H1 (cell line): ENCODE results near the gene STK16. TPM values are rescaled to one million over a fixed set of nuclear protein-coding genes. Genes with fewer than 3 reads are reported as not detected.
A peak's percentile ranks its signal among the peaks of the same experiment; 100 is the strongest.

Experiments
- CTCF ChIA-PET: fragments of 300-600 bp; sonication (Branson Sonifier 250); formaldehyde crosslinking; loops from one replicate; lab custom pipeline; 2021; ENCODE audit not compliant: partially characterized antibody; lab: Charles Lee
- POLR2A ChIA-PET: fragments of 300-600 bp; sonication (Branson Sonifier 250); formaldehyde crosslinking; loops from one replicate; lab custom pipeline; 2021; ENCODE audit warnings: inconsistent platforms; ENCODE audit not compliant: partially characterized antibody; lab: Charles Lee
- DNase-seq, 2 experiments: peaks; one replicate each; pipeline versions ENCODE4 v3.0.0 to v3.0.0-alpha.2; 2010 to 2022; ENCODE audit warnings: low spot score in 2 of 2, low read depth in 1 of 2, mixed read lengths in 1 of 2
- FAIRE-seq: peaks from 2 replicates; lab custom pipeline; 2011; peaks lifted over from hg19 to GRCh38; lab: Jason Lieb, UNC
- H2AFZ ChIP-seq: 2 replicates; pipeline ENCODE4 v1.8.1; 2012; ENCODE audit warnings: low read length, inconsistent platforms
- H2AK5ac ChIP-seq: 2 replicates; pipeline ENCODE4 v1.6.1; 2013; ENCODE audit warnings: low read depth, low read length
- H2BK120ac ChIP-seq: replicated peaks from 2 replicates; pipeline ENCODE3; 2013; ENCODE audit warnings: low read depth, low read length, inconsistent platforms
- H2BK12ac ChIP-seq: 2 replicates; pipeline ENCODE4 v1.6.1; 2013; ENCODE audit warnings: low read depth, low read length
- H2BK15ac ChIP-seq: 2 replicates; pipeline ENCODE4 v1.6.1; 2013; ENCODE audit warnings: low read length
- H2BK20ac ChIP-seq: 2 replicates; pipeline ENCODE4 v1.6.1; 2013; ENCODE audit warnings: low read length
- H2BK5ac ChIP-seq: 2 replicates; pipeline ENCODE4 v1.6.1; 2013; ENCODE audit warnings: low read depth, low read length
- H3K14ac ChIP-seq: 2 replicates; pipeline ENCODE4 v1.6.1; 2013; ENCODE audit warnings: inconsistent platforms; ENCODE audit not compliant: insufficient read length
- H3K18ac ChIP-seq: 2 replicates; pipeline ENCODE4 v1.6.1; 2013; ENCODE audit warnings: low read length; ENCODE audit errors: extremely low read depth
- H3K23ac ChIP-seq: 2 replicates; pipeline ENCODE4 v1.6.1; 2013; ENCODE audit warnings: inconsistent platforms; ENCODE audit not compliant: insufficient read length
- H3K23me2 ChIP-seq: 2 replicates; pipeline ENCODE4 v1.6.1; 2013; ENCODE audit warnings: low read depth, low read length
- H3K27ac ChIP-seq: 2 replicates; pipeline ENCODE4 v1.6.1; 2011; ENCODE audit warnings: low read depth, low read length, inconsistent platforms
- H3K27me3 ChIP-seq, 4 experiments: replicated peaks in 1 of 4; 1 replicate in 1 of 4; 2 replicates in 3 of 4; pipeline versions ENCODE4 v1.6.1 to v1.8.1; 2011 to 2013; ENCODE audit warnings: low read length in 3 of 4, mild to moderate bottlenecking in 3 of 4, inconsistent platforms in 2 of 4, mixed read lengths in 2 of 4, moderate library complexity in 1 of 4; ENCODE audit not compliant: control insufficient read depth in 3 of 4, insufficient read depth in 3 of 4; ENCODE audit errors: extremely low read depth in 1 of 4
- H3K36me3 ChIP-seq, 4 experiments: 2 replicates each; pipeline versions ENCODE4 v1.6.1 to v1.8.1; 2011 to 2013; ENCODE audit warnings: mild to moderate bottlenecking in 4 of 4, low read length in 3 of 4, moderate library complexity in 2 of 4, control low read depth in 1 of 4, inconsistent platforms in 1 of 4; ENCODE audit not compliant: insufficient read depth in 4 of 4, control insufficient read depth in 2 of 4
- H3K4ac ChIP-seq: replicated peaks from 2 replicates; pipeline ENCODE3; 2013; ENCODE audit warnings: low read length, low read depth, mixed read lengths, inconsistent platforms; ENCODE audit not compliant: insufficient read length
- H3K4me1 ChIP-seq, 4 experiments: replicated peaks in 1 of 4; 1 replicate in 1 of 4; 2 replicates in 3 of 4; pipeline versions ENCODE4 v1.6.1 to v1.8.1; 2011 to 2013; ENCODE audit warnings: low read length in 3 of 4, inconsistent platforms in 2 of 4, mixed read lengths in 1 of 4; ENCODE audit not compliant: insufficient read depth in 4 of 4, control insufficient read depth in 3 of 4
- H3K4me2 ChIP-seq, 2 experiments: 2 replicates each; pipeline versions ENCODE4 v1.6.1 to v1.8.1; 2011 to 2013; ENCODE audit warnings: low read depth in 2 of 2, low read length in 2 of 2, control low read depth in 1 of 2, inconsistent platforms in 1 of 2, mild to moderate bottlenecking in 1 of 2; ENCODE audit not compliant: insufficient read depth in 1 of 2
- H3K4me3 ChIP-seq, 4 experiments: fragments of 200-600, 300-600 bp in 1 of 4; sonication (generic), shearing (Covaris generic), sonication (Bioruptor Twin) in 1 of 4; 2 replicates each; pipeline versions ENCODE4 v1.5.1 to v1.8.1; 2011 to 2016; ENCODE audit warnings: low read length in 4 of 4, low read depth in 3 of 4, control low read depth in 2 of 4, inconsistent platforms in 2 of 4, mild to moderate bottlenecking in 2 of 4, mixed read lengths in 1 of 4, moderate library complexity in 1 of 4; ENCODE audit not compliant: insufficient read depth in 2 of 4; ENCODE audit errors: extremely low read depth in 1 of 4
- H3K56ac ChIP-seq: replicated peaks from 2 replicates; pipeline ENCODE3; 2013; ENCODE audit warnings: low read depth, mild to moderate bottlenecking, mixed read lengths, low read length, inconsistent platforms; ENCODE audit not compliant: insufficient read length
- H3K79me1 ChIP-seq: 2 replicates; pipeline ENCODE4 v1.6.1; 2013; ENCODE audit warnings: low read depth, low read length, control low read depth
- H3K79me2 ChIP-seq, 2 experiments: 2 replicates each; pipeline versions ENCODE4 v1.6.1 to v1.8.1; 2012 to 2013; ENCODE audit warnings: low read length in 2 of 2, mild to moderate bottlenecking in 2 of 2, inconsistent platforms in 1 of 2; ENCODE audit not compliant: insufficient read depth in 2 of 2, control insufficient read depth in 1 of 2
- H3K9ac ChIP-seq, 4 experiments: replicated peaks in 1 of 4; 1 replicate in 1 of 4; 2 replicates in 3 of 4; pipeline versions ENCODE4 v1.6.1 to v1.8.1; 2011 to 2013; ENCODE audit warnings: low read depth in 3 of 4, low read length in 3 of 4, control low read depth in 2 of 4, mild to moderate bottlenecking in 2 of 4, moderate library complexity in 2 of 4, inconsistent platforms in 1 of 4; ENCODE audit errors: extremely low read depth in 1 of 4
- H3K9me3 ChIP-seq, 2 experiments: 2 replicates each; pipeline versions ENCODE4 v1.6.1 to v1.8.1; 2012 to 2013; ENCODE audit warnings: mild to moderate bottlenecking in 2 of 2, moderate library complexity in 2 of 2, control low read depth in 1 of 2, inconsistent platforms in 1 of 2, low read depth in 1 of 2, low read length in 1 of 2, mixed read lengths in 1 of 2; ENCODE audit not compliant: insufficient read depth in 2 of 2
- H4K20me1 ChIP-seq, 2 experiments: replicated peaks in 1 of 2; 2 replicates each; pipeline versions ENCODE3 to v1.8.1; 2011 to 2013; ENCODE audit warnings: inconsistent platforms in 2 of 2, low read length in 2 of 2, mild to moderate bottlenecking in 1 of 2; ENCODE audit not compliant: insufficient read depth in 2 of 2, control insufficient read depth in 1 of 2
- H4K5ac ChIP-seq: 2 replicates; pipeline ENCODE4 v1.6.1; 2013; ENCODE audit warnings: low read length, low read depth, mixed read lengths, inconsistent platforms; ENCODE audit not compliant: insufficient read length
- H4K8ac ChIP-seq: 2 replicates; pipeline ENCODE4 v1.8.0; 2013; ENCODE audit warnings: mild to moderate bottlenecking, moderate library complexity, low read length, inconsistent platforms; ENCODE audit not compliant: insufficient read depth; ENCODE audit errors: extremely low read depth
- H4K91ac ChIP-seq: replicated peaks from 2 replicates; pipeline ENCODE3; 2013; ENCODE audit warnings: low read length, mixed read lengths, inconsistent platforms; ENCODE audit not compliant: insufficient read length
- EP300 ChIP-seq, 2 experiments: IDR thresholded peaks; 1 replicate in 1 of 2; 2 replicates in 1 of 2; pipeline ENCODE4 v1.6.1; 2011 to 2012; ENCODE audit warnings: low read depth in 2 of 2, low read length in 2 of 2, mild to moderate bottlenecking in 2 of 2, borderline replicate concordance in 1 of 2, inconsistent platforms in 1 of 2, moderate library complexity in 1 of 2
- GABPA ChIP-seq: IDR thresholded peaks from 2 replicates; pipeline ENCODE4 v1.6.1; 2011; ENCODE audit warnings: mild to moderate bottlenecking, low read length, moderate library complexity, borderline replicate concordance; ENCODE audit not compliant: insufficient read depth
- JUND ChIP-seq: IDR thresholded peaks from 2 replicates; pipeline ENCODE4 v1.6.1; 2011; ENCODE audit warnings: mild to moderate bottlenecking, improper control_type of control experiment, low read length
- KDM4A ChIP-seq: IDR thresholded peaks from one replicate; pipeline ENCODE4 v1.7.1; 2012; ENCODE audit warnings: low read depth, mild to moderate bottlenecking, moderate library complexity, low read length, inconsistent platforms; ENCODE audit not compliant: severe bottlenecking
- KDM5A ChIP-seq: fragments of 200-600 bp; IDR thresholded peaks from 2 replicates; pipeline ENCODE4 v1.7.1; 2012; ENCODE audit warnings: mild to moderate bottlenecking, low read length, inconsistent platforms, mixed read lengths
- NANOG ChIP-seq: IDR thresholded peaks from 2 replicates; pipeline ENCODE4 v1.6.1; 2011; ENCODE audit warnings: low read length, low read depth, mild to moderate bottlenecking, inconsistent platforms; ENCODE audit not compliant: insufficient read depth, poor library complexity, severe bottlenecking
- RAD21 ChIP-seq, 2 experiments: IDR thresholded peaks in 1 of 2; conservative IDR thresholded peaks in 1 of 2; 2 replicates each; pipeline ENCODE4 v1.6.1; 2011; ENCODE audit warnings: low read depth in 2 of 2, low read length in 2 of 2, improper control_type of control experiment in 1 of 2, inconsistent platforms in 1 of 2, mild to moderate bottlenecking in 1 of 2, moderate library complexity in 1 of 2
- RFX5 ChIP-seq: IDR thresholded peaks from 2 replicates; pipeline ENCODE4 v1.6.1; 2011; ENCODE audit warnings: low read depth, low read length, improper control_type of control experiment, borderline replicate concordance
- RXRA ChIP-seq: IDR thresholded peaks from 2 replicates; pipeline ENCODE4 v1.6.1; 2011; ENCODE audit warnings: low read depth, mild to moderate bottlenecking, low read length, moderate library complexity; ENCODE audit not compliant: insufficient read depth
- TAF7 ChIP-seq: optimal IDR thresholded peaks from 2 replicates; pipeline ENCODE3; 2011; ENCODE audit warnings: low read depth, mild to moderate bottlenecking, inconsistent platforms, low read length, moderate library complexity, borderline replicate concordance
- WGBS, 2 experiments: shearing (Covaris generic) in 1 of 2; methylation state at CpG; one replicate each; pipeline versions ENCODE4 v1.1.6 to v1.1.7; 2013 to 2015; ENCODE audit warnings: low lambda C conversion rate in 2 of 2, mixed read lengths in 2 of 2, inconsistent platforms in 1 of 2, low coverage in 1 of 2, missing lambda C conversion rate in 1 of 2; ENCODE audit not compliant: insufficient replicate concordance in 2 of 2, insufficient coverage in 1 of 2, insufficient read length in 1 of 2; ENCODE audit errors: extremely low coverage in 1 of 2, missing lambda C conversion rate in 1 of 2; 5-methylcytosine and 5-hydroxymethylcytosine counted together
- polyA plus RNA-seq, 7 experiments: library from polyadenylated mRNA; depleted of rRNA in 3 of 7; stranded (reverse) in 5 of 7; unstranded in 2 of 7; fragments of >200 nt in 5 of 7; fragments of 200-250 nt in 2 of 7; gene quantifications; 1 replicate in 5 of 7; 2 replicates in 1 of 7; 4 replicates in 1 of 7; pipeline versions ENCODE4 v1.2.1 to v1.2.3, GENCODE V29; 2011 to 2013; ENCODE audit warnings: missing spikeins in 2 of 7, mixed read lengths in 2 of 7
- total RNA-seq: library from RNA; stranded (reverse); fragmentation: NEBNext Ultra II Directional; extraction: Animal tissue kit (Norgen Biotek cat#: 25700); gene quantifications from 2 replicates; pipeline ENCODE4 v1.2.1, GENCODE V29; 2021

The STK16 gene
- total and polyA plus RNA-seq, 2 of the 8 experiments (the other 6 are each of a cell fraction or from before 2014, with no cell fraction given) = 21.3 to 51.4 TPM

GRCh38 chr2:219298759-219299371 lies 53.6 kb downstream of the STK16 start:
- H3K9me3 ChIP-seq = no peaks in the 10 kb centered on the region
- no peaks in the 10 kb centered on the region for H3K36me3 ChIP-seq
- peaks cover 0 to 31% (median 17%) of the 10 kb centered on the region in 4 experiments; a peak in 6 of 7 replicates for H3K27me3 ChIP-seq
- ChIA-PET POLR2A (interaction anchor here (1.0 to 3.7 kb wide), 4 partner anchors 11 to 80 kb away, joined by 3 to 19 read pairs (median 5); partner anchors contain the start of genes ABCB6, GLB1L and STK16), CTCF (interaction anchor here (0.6 to 13.4 kb wide), 45 partner anchors 7 to 319 kb away, joined by 3 to 118 read pairs (median 4); partner anchors contain the start of genes DNAJB2, GLB1L, PTPRN and SLC23A3)
- FAIRE-seq (peak; percentile 75), DNase-seq (peak in 1 of 2 experiments; percentile 99)
- no peak overlapping the region for H3K56ac ChIP-seq
- H3K4me2 ChIP-seq = peak overlapping the region in 1 of 2 experiments; percentile 56; a peak in 3 of 4 replicates
- H3K4me1 ChIP-seq = peaks cover 0 to 8% (median 3%) of the 10 kb centered on the region in 4 experiments; a peak in 4 of 7 replicates
- no peak overlapping the region for H2BK12ac ChIP-seq
- H4K91ac ChIP-seq = no peak overlapping the region
- H3K23ac ChIP-seq = no peak overlapping the region
- H2AFZ ChIP-seq = peak overlapping the region; percentile 100
- peak overlapping the region; percentile 26; the same call in 1 of the 2 replicates for H3K18ac ChIP-seq
- H4K20me1 ChIP-seq = no peaks in the 10 kb centered on the region
- H3K14ac ChIP-seq = no peak overlapping the region
- H3K23me2 ChIP-seq = peaks cover 4% of the 10 kb centered on the region; the same call in 1 of the 2 replicates
- peak overlapping the region in 3 of 4 experiments; percentile 3 to 36 (median 7); a peak in 4 of 8 replicates for H3K4me3 ChIP-seq
- H2BK20ac ChIP-seq = peak overlapping the region; percentile 6; the same call in 1 of the 2 replicates
- no peaks in the 10 kb centered on the region for H3K79me2 ChIP-seq
- H4K5ac ChIP-seq = no peak overlapping the region
- no peak overlapping the region for H3K4ac ChIP-seq
- H2AK5ac ChIP-seq = no peak overlapping the region
- peak overlapping the region; percentile 4; the same call in 1 of the 2 replicates for H4K8ac ChIP-seq
- H2BK120ac ChIP-seq = no peak overlapping the region
- H3K79me1 ChIP-seq = no peaks in the 10 kb centered on the region; the same call in 1 of the 2 replicates
- WGBS, 2 experiments = 54% methylated on average over 9 of the region's 15 CpGs; no CpG with 5 or more reads in 1 of the 2 experiments
- no peak overlapping the region for H3K9ac ChIP-seq
- peak overlapping the region; percentile 5; the same call in 1 of the 2 replicates for H2BK15ac ChIP-seq
- no peak overlapping the region for H2BK5ac ChIP-seq
- no peak overlapping the region for H3K27ac ChIP-seq
- TF ChIP-seq NANOG (no peak), RAD21 (IDR thresholded peaks at IDR 0.05 in 1 of 2, conservative IDR thresholded peaks at IDR 0.05 in 1 of 2; ENCODE audit: low read depth in 2 of 2, low read length in 2 of 2) (peak; percentile 72 to 77), TAF7 (peak; percentile 15), GABPA (no peak), RXRA (no peak), KDM4A (peak; percentile 15), KDM5A (no peak), EP300 (IDR thresholded peaks at IDR 0.05; ENCODE audit: borderline replicate concordance in 1 of 2, low read depth in 2 of 2, low read length in 2 of 2) (no peak), RFX5 (no peak), JUND (no peak)
